ENCODE results near the gene FBXO22. TPM values are rescaled to one million over a fixed set of nuclear protein-coding genes. Genes with fewer than 3 reads are reported as not detected.
A peak's percentile ranks its signal among the peaks of the same experiment; 100 is the strongest.
"Not testable (repeated sequence)": the region's sequence is repeated elsewhere in the genome, so short reads cannot be mapped to it uniquely, and the experiment has no call there.

The FBXO22 gene
- total RNA-seq, 2 experiments from 2014 or later: 64.8 to 66.2 TPM

DNA sequence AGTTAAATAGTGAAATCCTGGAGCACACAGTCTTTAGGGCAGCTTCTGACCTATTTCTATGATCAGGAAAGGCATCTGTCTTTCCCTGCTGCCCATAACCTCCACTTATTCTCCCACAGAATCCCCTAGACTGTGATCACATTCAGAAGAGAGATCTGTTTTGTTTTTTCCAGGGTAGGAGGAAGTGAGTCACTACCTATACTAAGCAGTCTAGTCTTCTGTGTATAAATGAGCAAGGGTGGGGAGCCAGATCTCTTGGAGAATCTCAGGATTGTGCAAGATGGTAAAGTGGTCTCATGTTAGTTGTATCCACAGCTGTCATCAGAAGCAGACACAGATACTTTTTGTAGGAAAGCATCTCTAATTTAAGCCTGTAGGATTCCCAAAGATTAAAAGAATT, 11.8 kb upstream of the FBXO22 start:
- peak overlapping the region; percentile 60 for H3K27ac Mint-ChIP-seq
- no peak overlapping the region for H3K4me3 Mint-ChIP-seq
- intact Hi-C loops (cut with micrococcal nuclease): no loop called here
- ChIA-PET CTCF (no interaction called here), POLR2A (interaction anchor here (1.3 kb wide), 1 partner anchor 12 kb away, joined by 5 read pairs; no protein-coding TSS in a partner anchor)
- TF ChIP-seq CTCF (IDR thresholded peaks at IDR 0.05): no peak
- DNase-seq (no peak), ATAC-seq (peak; percentile 71)
- peaks cover 5% of the 10 kb centered on the region for H3K36me3 Mint-ChIP-seq (ENCODE audit: low read depth)
- H3K27me3 Mint-ChIP-seq: no peaks in the 10 kb centered on the region
- no peaks in the 10 kb centered on the region for H3K9me3 Mint-ChIP-seq
- peaks cover 13% of the 10 kb centered on the region for H3K4me1 Mint-ChIP-seq (ENCODE audit: low read depth)

DNA sequence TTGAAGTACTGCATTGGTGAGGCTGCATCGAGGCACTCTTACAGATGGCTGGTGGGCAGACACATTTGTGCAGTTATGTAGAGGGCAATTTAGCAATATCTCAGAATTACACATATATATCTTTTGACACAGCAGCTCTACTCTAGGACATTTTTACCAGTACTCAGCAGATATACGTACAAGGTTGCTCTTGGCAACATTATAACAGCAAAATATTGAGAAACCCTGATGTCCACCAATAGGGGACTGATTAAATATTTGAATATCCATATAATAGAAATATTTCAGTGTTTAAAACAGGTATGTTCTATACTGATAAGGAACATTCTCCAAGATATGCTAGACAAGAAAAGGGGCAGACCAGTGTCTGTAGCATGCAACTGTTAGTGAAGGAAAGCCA, 7.9 kb upstream of the FBXO22 start:
- no peak overlapping the region for H3K27ac Mint-ChIP-seq
- ATAC-seq (no peak), DNase-seq (no peak)
- peaks cover under 1% of the 10 kb centered on the region for H3K36me3 Mint-ChIP-seq (ENCODE audit: low read depth)
- POLR2A ChIA-PET: no interaction called here
- H3K4me1 Mint-ChIP-seq (ENCODE audit: low read depth): peaks cover 14% of the 10 kb centered on the region
- H3K4me3 Mint-ChIP-seq: no peak overlapping the region
- no peaks in the 10 kb centered on the region for H3K9me3 Mint-ChIP-seq
- CTCF ChIA-PET: no interaction called here
- H3K27me3 Mint-ChIP-seq: no peaks in the 10 kb centered on the region
- intact Hi-C loops (cut with micrococcal nuclease): no loop called here
- TF ChIP-seq CTCF (IDR thresholded peaks at IDR 0.05): no peak

GRCh38 chr15:75900577-75900976, 3.1 kb upstream of the FBXO22 start:
- Mint-ChIP-seq H3K4me3 (no peak overlapping the region), H3K9me3 (no peaks in the 10 kb centered on the region), H3K4me1 (ENCODE audit: low read depth) (peaks cover 30% of the 10 kb centered on the region), H3K36me3 (ENCODE audit: low read depth) (peaks cover 12% of the 10 kb centered on the region), H3K27ac (no peak overlapping the region), H3K27me3 (no peaks in the 10 kb centered on the region)
- POLR2A ChIA-PET: no interaction called here
- CTCF ChIA-PET: no interaction called here
- TF ChIP-seq CTCF (IDR thresholded peaks at IDR 0.05): no peak
- ATAC-seq (no peak), DNase-seq (no peak)
- intact Hi-C loops (cut with micrococcal nuclease): no loop called here

GRCh38 chr15:75902129-75902557, 1.5 kb upstream of the FBXO22 start:
- H3K36me3 Mint-ChIP-seq (ENCODE audit: low read depth): peaks cover 21% of the 10 kb centered on the region
- ChIA-PET CTCF (no interaction called here), POLR2A (interaction anchor here (1.5 kb wide), 1 partner anchor 23 kb away, joined by 6 read pairs; no protein-coding TSS in a partner anchor)
- intact Hi-C loops (cut with micrococcal nuclease): no loop called here
- H3K9me3 Mint-ChIP-seq: no peaks in the 10 kb centered on the region
- peaks cover 39% of the 10 kb centered on the region for H3K4me1 Mint-ChIP-seq (ENCODE audit: low read depth)
- H3K27ac Mint-ChIP-seq: no peak overlapping the region
- H3K4me3 Mint-ChIP-seq: peak overlapping the region; percentile 92
- no peak for TF ChIP-seq CTCF (IDR thresholded peaks at IDR 0.05)
- DNase-seq (no peak), ATAC-seq (no peak)
- no peaks in the 10 kb centered on the region for H3K27me3 Mint-ChIP-seq

- Mint-ChIP-seq H3K27me3 (no peaks in the 10 kb centered on the region), H3K9me3 (peaks cover under 1% of the 10 kb centered on the region), H3K36me3 (ENCODE audit: low read depth) (peaks cover 34% of the 10 kb centered on the region), H3K4me1 (ENCODE audit: low read depth) (peaks cover 53% of the 10 kb centered on the region), H3K4me3 (peak overlapping the region; percentile 92), H3K27ac (peak overlapping the region; percentile 13)
- intact Hi-C loops (cut with micrococcal nuclease): no loop called here
- TF ChIP-seq CTCF (IDR thresholded peaks at IDR 0.05): no peak
- ATAC-seq (no peak), DNase-seq (no peak)
- CTCF ChIA-PET: no interaction called here
- POLR2A ChIA-PET: interaction anchor here (1.3 kb wide), 1 partner anchor 18 kb away, joined by 3 read pairs; no protein-coding TSS in a partner anchor
Observed at GRCh38 chr15:75905231-75905630, 1.6 kb downstream of the FBXO22 start.

DNA sequence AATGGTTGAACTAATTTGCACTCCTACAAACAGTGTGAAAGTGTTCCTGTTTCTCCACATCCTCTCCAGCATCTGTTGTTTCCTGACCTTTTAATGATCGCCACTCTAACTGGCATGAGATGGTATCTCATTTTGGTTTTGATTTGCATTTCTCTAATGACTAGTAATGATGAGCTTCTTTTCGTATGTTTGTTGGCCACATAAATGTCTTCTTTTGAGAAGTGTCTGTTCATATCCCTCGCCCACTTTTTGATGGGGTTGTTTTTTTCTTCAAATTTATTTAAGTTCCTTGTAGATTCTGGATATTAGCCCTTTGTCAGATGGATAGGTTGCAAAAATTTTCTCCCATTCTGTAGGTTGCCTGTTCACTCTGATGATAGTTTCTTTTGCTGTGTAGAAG, 6.7 kb downstream of the FBXO22 start:
- peaks cover 62% of the 10 kb centered on the region for H3K36me3 Mint-ChIP-seq (ENCODE audit: low read depth)
- H3K9me3 Mint-ChIP-seq; H3K27ac Mint-ChIP-seq; intact Hi-C loops (cut with micrococcal nuclease); POLR2A ChIA-PET; CTCF ChIA-PET; DNase-seq; H3K4me3 Mint-ChIP-seq; ATAC-seq; H3K27me3 Mint-ChIP-seq: not testable (repeated sequence)
- peaks cover 37% of the 10 kb centered on the region for H3K4me1 Mint-ChIP-seq (ENCODE audit: low read depth)

Measured in activated CD8-positive, alpha-beta T cell treated with anti-CD3 and anti-CD28 coated beads for 36 hours (primary cell).